DMS 273 treated with DMSO at 0.1 percent for 48 hours (cell line): Measurements from ENCODE around the gene CDK6.
A peak's percentile ranks its signal among the peaks of the same experiment; 100 is the strongest.

ENCODE experiments used
- DNase-seq: peaks from one replicate; lab custom pipeline; 2025; lab: John Stamatoyannopoulos, UW

The CDK6 gene

DNA sequence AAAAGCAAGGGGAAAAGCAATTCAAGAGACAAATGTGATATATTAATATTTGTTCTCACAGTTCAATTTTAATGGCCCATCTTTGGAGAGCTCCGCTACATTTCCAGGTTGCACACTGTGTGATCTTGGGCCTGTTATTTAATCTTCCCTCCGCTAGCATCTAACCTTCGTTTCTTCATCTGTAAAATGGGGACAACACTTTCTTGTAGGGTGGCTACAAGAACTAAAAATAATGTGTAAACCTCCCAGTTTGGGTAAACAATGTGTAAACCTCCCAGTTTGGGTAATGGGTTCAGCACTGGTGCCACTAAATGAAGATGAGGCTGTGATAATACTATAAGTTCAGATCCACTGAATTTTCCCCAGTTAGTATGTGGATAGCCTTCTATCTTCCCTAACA lies 99.5 kb downstream of the CDK6 start:
- no peak for DNase-seq

DNA sequence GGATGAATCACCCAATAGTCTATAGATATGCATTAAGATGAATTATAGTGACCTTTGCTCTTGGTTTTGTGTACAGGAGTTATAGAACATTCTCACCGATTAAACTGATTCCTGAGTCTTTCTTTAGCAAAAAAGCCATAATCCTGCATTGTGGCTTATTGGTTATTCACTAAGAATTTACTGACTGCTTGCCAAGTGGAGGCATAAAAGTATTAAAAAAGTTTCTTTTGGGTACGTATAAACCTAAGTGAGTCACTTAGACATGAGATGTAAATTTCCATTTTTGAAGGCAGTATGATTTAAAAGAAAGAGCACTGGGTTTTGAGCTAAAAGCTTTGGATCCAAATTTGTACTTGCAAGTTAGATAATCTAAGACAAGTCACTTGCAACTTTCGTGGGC lies 100.7 kb downstream of the CDK6 start:
- DNase-seq, result no peak

DNA sequence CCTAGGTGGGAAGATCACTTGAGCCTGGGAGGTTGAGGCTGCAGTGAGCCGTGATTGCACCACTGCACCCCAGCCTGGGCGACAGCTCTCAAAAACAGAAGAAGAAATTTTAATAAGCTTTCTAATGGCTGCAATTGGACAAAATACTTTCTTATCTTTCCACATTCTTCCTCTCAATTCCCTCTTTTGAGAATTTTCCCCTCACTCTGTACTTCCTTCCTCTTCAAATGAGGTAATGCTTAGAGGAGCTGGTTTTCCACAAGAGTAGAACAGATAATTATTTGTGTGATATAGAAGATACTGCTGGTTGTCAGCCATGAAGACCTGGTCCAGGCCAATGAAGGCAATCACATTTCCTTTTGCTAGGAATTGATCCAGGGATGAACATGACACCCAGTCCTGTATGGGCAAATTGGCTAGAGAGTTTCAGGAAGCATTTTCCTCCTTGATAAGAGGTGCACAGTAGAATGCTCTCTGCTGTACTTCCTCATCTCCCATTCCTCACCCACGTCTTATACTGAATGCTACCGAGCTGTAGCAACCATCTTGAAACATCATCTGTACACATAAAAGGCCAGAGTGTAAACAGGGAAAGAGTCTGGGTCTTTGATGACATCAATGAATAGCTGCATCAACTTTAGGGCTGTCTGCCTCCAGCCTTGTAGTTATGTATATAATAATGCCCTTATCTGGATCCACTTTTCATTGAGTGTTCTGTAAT lies 103.9 kb downstream of the CDK6 start:
- DNase-seq, result no peak

DNA sequence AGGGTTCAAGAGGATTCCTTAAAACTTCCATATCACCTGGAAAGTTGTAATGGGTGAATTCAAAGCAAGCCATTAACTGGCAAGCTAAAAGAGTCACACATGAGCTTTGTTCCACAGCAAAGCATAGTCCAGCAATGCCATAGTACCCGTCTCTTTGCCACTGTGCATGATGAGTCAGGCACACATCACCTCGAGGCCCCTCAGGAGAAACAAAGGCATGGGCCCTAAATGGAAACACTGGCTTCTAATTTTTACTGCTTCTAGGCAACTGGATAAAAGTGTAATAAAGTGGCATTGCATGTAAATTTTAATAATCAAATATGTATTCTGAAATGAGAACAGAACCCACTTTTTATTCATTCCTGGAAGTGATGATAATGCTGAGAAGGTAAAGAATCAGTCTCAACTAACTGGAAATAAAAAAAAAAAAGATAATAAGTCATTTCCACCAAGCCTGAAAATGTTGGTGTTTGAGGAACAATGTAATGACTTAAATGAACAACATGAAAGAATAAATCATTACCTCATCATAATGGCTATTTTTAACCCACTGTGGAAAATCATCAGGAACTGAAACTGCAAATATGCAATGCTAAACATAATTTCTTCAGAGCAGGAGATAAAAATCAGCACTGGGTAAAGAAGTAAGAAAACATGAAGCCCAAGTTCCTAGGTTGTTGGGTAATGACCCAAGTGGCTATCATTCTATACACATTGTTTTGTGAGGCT lies 104.9 kb downstream of the CDK6 start:
- no peak for DNase-seq

DNA sequence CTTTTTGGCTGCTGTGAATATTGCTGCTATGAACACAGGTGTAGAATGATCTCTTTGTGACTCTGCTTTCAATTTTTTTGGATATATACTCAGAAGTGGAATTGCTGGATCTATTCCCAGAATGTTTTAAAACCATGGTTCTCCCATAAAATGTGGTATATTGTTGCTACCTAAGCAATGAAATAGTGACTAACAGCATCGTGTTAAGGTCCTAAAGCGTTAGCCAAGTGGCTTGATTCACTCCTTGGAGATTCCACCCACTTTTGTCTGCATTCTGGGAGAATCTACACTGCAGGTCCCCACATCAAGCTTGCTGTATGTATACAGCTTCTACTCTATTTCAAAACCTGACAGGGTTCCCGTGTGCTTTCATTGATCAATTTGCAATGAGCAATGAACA lies 105.6 kb downstream of the CDK6 start:
- DNase-seq, result no peak

DNA sequence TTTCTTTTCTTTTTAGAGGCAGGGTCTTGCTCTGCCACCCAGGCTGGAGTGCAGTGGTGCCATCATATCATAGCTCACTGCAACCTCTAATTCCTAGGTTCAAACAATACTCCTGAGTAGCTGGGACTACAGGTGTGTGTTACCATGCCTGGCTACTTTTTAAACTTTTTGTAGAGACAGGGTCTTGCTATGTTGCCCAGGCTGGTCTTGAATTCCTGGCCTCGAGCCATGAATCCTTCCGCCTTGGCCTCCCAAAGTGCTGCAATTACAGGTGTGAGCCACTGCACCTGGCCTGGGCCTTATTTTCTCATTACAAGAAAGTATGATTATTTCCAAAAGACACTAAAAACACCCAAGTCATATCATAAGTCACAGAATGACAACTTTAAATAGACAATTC lies 106.6 kb downstream of the CDK6 start:
- no peak for DNase-seq

DNA sequence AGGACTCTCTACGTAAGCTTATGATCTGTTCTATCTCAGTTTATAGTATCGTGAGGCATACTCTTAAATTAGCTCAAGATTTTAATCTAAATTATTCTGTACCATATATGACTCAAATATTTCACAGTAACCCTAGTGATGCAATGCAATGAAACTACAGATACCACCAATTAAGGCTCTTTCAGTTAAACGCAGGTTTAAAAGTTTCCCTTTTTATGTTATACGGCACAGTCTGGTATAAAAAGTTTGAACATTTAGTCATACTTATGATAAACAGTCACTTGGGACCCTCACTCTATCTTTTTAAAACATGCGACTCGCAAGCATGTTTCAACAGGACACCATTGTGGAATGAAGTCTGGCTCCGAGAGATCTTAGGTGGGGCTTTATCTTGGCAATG lies 107.2 kb downstream of the CDK6 start:
- DNase-seq, result no peak

DNA sequence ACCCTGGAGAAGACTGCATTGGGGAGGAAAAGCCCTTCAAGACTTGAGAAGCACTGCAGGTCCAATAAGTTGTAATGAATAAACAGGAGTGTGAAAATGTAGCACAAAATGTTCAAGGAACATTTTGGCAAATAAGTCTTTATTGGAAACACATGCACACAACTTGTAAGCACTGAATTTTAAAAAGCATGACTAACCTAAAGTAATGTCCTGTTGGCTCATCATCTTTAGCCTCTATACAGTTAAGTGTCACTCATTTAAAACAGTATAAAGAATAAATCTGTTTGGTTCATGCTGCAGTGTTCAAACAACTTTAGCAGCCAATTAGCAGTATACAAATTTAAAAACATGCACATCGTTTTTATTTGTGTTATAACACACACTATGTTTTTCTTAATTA lies 108.6 kb downstream of the CDK6 start:
- DNase-seq, result no peak

DNA sequence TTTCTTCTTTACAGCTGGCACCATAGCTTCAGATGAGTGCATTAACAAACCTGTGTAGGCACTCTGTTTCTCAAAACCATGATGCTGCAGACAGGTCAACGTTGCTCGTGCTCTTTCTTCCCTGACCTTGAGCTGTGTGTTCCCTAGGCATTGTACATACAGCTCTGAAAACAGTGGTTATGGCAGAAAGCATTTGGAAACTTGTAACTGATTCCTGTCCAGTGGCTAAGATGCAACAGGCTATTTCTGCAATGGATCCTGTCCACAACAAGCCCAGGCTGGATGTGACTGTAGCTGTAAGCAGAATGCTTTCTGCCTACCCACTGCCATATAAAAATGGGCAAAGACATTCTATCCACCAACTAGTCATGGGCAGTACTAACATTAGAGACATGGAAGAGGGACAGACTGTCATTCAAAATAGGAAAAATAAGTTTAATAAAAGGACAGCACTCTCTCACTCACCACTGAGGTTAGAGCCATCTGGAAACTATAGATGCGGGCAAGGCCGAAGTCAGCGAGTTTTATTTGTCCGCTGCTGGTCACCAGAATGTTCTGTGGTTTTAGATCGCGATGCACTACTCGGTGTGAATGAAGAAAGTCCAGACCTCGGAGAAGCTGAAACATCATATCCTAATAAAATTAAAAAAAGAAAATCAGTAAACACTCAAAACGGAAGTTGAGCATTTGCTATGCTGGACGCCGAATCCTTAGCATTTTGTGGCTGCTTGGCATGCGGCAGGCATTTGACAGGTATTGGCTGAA lies 111.0 kb downstream of the CDK6 start:
- DNase-seq, result no peak

DNA sequence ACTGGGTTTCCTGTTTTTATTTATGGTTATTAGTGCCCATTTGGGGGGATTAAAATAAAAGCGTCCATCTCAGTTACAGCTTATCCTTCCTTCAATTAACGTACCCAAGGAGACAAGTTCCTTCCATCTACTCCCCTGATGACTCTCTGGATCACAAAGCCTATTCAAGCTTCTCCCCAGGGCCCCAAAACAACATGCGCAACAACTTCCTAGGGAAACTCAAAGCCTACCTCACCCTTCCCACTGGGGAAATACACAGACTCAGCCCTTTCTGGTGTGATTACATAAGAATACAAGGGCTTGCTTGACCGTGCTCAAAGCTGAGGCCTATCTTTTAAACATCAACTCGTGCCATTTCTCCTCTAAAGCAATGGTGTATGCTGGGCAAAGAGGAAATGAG lies 112.4 kb downstream of the CDK6 start:
- no peak for DNase-seq

DNA sequence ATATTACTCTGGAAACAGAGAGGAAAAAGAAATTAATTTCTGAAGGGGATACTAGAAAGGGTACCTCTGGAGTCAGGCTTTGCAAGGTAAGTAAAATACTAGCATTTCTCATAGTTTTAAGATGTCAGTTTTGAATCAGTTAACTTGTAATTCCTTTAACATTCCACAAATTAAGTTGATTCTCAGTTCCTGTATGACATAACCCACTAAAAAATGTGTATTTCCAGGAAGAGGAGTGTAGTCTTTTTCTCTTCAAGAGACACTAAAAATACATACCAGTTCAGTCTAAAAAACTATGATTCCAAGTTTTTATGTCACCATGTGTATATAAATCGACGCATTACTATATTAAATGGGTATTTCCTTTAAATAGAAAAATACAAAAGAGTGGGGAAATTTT lies 113.2 kb downstream of the CDK6 start:
- DNase-seq, result no peak

DNA sequence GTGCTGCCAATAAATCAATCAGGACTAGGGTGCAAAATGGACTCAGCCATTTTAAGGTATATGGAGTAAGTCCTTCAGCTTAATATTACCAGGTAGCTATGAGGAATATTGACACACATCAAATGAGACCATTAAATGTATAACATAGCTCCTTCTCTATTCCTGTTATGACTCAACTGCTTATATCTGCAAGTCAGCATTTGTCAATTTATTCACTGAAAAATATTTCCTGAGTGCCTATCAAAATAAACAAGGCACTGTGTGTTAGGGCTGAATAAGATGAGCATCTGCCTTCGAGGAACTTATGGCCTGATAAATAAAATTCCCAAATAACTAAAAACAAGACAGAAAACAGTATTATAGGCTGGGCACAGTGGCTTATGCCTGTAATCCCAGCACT lies 113.8 kb downstream of the CDK6 start:
- DNase-seq, result no peak

DNA sequence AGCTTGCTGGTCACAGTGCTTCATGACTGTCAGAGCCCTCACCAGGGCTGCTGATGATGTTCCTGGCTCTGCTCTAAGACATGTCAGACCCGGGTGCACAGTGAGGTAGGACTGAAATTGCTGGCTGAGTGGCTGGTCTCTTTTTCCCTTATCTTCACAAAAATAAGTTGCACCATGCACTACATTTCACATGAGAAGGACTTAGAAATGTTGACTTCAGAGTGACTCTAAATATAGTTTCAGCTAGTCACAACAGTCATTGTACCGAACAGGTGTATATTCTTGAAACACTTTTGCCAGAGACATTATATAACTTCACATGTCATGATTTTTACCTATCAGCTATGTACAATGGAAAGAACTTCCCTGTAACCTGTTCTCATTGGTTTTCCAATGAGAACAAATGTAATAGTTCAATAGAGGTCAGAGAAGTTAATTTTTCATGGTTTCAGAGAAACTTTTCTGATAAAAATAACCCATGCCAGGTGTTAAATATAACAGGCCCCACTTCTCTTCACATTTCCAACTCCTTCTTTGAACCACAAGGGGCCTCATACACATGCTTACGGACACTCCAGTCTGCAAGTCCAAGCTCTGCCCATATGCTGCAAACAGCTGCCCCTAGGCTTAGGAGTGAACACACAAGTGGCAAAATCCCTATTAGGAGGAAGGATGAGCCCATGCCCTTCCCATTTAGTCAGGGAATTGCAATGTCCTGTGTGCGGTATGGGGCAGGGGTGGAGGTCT lies 115.6 kb downstream of the CDK6 start:
- peak; percentile 82 for DNase-seq

DNA sequence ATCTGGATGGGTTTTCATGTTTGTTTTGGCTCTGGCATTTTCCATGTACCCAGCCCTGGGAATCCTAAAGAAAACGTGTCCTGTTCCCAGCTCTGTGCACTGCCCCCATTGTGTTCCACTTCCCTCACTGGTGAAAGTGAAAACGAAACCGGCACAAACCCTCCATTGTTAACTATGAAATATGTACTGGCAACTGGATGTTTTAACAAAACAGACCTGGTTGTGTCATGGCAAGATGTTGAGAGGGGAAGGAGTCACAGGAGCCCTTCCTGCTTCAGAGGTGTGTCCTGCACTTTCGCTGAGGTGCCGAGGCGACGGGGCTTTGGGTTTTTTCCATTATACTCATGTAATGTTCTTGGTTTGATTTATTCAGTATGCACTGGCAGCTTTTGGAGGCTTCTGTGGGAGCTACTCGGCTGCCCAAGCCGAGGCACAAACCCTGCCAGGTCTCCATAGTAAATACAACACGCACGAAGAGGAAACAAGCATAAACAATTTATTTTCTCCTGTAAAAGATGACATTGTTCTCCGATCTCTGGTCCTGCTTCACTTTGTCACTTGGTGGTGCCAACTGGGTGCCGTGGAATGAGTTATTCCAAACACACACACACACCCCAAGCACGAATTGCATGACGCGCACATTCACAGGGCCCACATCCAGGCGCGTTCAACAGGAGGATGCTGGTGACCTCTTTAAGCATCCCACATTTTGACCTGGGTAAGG lies 118.2 kb downstream of the CDK6 start:
- no peak for DNase-seq

DNA sequence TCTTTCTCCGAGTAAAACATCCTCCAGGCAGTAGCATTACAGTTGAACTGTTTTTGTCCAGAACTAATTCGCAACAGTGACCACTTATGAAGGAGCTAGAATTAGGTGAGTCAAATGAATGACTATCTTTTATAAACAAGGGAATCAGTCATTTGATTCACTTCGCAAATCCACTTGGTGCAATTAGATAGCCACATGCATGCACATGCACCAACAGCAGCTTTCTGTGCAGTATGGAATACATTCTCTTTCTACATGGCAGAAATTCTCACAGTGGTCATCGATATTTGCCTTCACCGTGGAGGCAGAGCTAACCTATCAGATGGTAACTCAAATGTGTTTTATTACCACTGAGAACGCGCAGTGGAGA lies 118.8 kb downstream of the CDK6 start:
- DNase-seq, result no peak

DNA sequence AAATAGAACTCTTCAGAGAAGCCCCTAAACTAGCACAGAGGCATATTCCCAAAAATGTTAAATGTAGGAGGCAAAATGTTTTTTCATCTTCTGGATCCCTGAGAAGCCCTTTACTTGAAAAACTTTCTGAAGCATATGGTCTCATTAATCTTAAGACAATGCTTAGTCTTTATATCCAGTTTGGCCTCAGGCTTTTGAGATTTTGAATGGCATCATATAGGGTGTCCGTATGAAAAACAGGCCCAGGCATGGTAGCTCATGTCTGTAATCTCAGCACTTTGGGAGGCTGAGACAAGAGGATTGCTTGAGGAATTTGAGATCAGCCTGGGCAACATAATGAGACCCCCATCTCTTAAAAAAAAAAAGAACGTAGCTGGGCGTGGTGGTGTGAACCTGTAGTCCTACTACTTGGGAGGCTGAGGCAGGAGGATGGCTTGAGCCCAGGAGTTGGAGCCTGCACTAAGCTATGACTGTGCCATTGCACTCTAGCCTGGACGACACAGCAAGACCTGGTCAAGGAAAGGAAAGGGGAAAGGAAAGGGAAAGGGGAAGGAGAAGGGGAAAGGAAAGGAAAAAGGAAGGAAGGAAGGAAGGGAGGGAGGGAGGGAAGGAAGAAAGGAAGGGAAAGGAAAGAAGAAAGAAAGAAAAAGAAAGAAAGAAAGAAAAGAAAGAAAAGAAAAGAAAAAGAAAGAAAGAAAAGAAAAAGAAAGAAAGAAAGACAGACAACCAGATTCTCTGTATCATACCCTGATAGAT lies 119.4 kb downstream of the CDK6 start:
- no peak for DNase-seq

DNA sequence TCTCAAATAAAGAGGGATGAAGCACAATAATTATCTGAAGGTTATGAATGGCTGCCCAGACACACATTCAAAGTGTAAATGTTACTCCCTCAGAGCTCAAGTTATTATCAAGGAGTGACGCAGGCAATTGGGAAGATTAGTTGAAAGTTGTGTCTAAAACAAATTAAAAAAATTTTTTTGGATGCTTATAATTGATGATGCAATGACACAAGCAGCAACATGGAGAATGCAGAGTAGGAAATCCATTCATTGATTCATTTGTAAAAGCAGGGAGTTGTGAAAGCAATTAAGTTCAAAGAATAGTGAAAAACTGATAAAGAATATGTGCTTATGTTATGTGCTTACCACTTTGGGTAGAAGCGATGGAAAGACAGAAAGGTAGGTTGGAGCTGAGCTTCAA lies 120.4 kb downstream of the CDK6 start:
- no peak for DNase-seq

DNA sequence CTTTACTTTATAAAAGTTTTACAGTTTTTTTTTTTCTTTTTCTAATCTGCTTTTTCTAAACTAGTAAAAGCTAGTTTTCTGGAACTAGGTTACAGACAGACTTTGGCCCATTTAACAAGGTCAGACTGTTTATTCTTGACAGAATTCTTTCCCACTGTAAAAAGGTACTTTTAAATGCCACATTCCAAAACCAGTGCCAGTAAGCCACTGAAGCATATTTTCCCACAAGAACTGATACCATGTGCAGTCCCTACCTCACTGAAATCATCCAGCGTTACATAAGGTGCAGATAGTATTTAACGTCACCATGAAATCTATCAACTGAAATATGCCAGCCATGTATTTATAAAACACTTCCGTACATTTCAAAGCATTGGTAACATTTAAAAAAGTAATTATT lies 121.6 kb downstream of the CDK6 start:
- no peak for DNase-seq

DNA sequence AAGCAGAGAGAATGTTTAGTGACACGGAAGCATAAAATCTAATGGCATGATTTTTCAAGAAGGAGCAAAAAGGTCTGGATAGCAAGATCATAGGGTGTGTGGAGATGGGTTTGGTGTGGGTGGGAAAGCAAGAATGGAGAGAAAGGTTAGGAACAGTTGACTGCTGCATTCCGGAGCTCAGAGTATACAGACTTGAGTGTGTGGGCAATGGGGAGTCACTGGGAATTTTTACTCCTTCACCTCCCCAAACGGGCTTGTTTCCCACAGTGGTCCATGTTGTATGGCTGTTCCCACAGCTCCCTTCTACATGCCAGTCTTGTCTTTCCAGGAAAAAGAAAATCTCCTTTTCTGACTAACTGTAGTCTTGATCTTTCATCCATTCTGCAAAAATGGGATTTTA lies 122.1 kb downstream of the CDK6 start:
- DNase-seq, result no peak

DNA sequence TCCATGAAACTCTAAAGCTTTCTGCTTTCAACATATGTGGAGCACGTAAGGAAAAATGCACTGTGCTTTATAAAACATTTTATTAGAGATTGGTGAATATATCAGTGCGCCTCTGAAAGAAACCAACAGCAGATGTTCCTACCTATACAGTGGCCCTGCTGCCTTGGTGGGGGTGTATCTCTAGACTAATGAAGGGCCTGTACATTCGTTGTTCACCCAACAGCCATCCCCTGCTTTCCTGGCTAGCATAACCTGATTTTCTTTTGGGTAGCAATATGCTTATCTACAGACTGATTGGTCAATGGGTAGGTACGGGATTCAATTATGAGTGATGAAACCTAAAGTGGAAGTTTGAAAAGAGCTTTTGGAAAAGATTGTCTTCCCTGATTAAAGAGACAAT lies 126.5 kb downstream of the CDK6 start:
- no peak for DNase-seq

DNA sequence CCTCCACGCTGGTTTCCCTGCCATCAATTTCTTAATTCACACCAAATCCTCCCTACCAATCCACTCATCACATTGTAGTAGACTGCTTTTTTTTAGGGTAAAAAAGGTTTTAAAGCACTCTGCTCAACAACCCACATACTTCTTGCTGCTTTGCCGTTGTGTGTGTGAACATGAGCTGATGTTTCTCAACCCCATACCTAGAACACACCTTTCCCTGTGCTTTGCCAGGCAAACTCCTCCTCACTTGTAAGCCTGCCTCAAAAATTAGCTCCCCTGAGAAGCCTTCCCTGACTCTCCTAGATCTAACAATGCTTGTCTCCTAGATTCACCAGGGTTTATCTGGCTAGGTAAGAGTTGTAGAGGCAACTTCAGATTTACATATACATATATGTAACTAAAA lies 127.2 kb downstream of the CDK6 start:
- no peak for DNase-seq
